ENCODE data around the gene EBLN1. TPM values are rescaled to one million over a fixed set of nuclear protein-coding genes. Genes with fewer than 3 reads are reported as not detected.

EBLN1 gene
- total and polyA plus RNA-seq, 9 of the 15 experiments (the other 6 are each of a cell fraction or from before 2014, with no cell fraction given), result 0.06 to 3.1 (median 0.80) TPM

- TF ChIP-seq, protein P1, sequence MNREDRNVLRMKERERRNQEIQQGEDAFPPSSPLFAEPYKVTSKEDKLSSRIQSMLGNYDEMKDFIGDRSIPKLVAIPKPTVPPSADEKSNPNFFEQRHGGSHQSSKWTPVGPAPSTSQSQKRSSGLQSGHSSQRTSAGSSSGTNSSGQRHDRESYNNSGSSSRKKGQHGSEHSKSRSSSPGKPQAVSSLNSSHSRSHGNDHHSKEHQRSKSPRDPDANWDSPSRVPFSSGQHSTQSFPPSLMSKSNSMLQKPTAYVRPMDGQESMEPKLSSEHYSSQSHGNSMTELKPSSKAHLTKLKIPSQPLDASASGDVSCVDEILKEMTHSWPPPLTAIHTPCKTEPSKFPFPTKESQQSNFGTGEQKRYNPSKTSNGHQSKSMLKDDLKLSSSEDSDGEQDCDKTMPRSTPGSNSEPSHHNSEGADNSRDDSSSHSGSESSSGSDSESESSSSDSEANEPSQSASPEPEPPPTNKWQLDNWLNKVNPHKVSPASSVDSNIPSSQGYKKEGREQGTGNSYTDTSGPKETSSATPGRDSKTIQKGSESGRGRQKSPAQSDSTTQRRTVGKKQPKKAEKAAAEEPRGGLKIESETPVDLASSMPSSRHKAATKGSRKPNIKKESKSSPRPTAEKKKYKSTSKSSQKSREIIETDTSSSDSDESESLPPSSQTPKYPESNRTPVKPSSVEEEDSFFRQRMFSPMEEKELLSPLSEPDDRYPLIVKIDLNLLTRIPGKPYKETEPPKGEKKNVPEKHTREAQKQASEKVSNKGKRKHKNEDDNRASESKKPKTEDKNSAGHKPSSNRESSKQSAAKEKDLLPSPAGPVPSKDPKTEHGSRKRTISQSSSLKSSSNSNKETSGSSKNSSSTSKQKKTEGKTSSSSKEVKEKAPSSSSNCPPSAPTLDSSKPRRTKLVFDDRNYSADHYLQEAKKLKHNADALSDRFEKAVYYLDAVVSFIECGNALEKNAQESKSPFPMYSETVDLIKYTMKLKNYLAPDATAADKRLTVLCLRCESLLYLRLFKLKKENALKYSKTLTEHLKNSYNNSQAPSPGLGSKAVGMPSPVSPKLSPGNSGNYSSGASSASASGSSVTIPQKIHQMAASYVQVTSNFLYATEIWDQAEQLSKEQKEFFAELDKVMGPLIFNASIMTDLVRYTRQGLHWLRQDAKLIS (CRISPR knock-in tag; IDR thresholded peaks at IDR 0.05), result peak; percentile 89; the same call in 1 of the 2 replicates
- TF ChIP-seq EGR1 (conservative IDR thresholded peaks at IDR 0.05) (no peak), ZNF347 (CRISPR knock-in tag; IDR thresholded peaks at IDR 0.05; ENCODE audit: low read depth) (no peak), HDAC8 (tag; IDR thresholded peaks at IDR 0.05) (peak; percentile 91), E2F8 (IDR thresholded peaks at IDR 0.05; ENCODE audit: low read depth, partially characterized antibody) (peak; percentile 88), SMARCB1 (IDR thresholded peaks at IDR 0.05; ENCODE audit: insufficient read length, low read depth) (no peak), ILK (tag; IDR thresholded peaks at IDR 0.05; ENCODE audit: borderline replicate concordance, low read depth) (no peak), EP300 (IDR thresholded peaks at IDR 0.05; ENCODE audit: low read length) (peak; percentile 78), TEAD4 (IDR thresholded peaks at IDR 0.05; ENCODE audit: low read length) (peak; percentile 79), TEAD4 (CRISPR knock-in tag; IDR thresholded peaks at IDR 0.05; ENCODE audit: borderline replicate concordance) (no peak), SIN3B (IDR thresholded peaks at IDR 0.05; ENCODE audit: low read depth) (peak; percentile 59), JUN (IDR thresholded peaks at IDR 0.05; ENCODE audit: borderline replicate concordance, low read depth, low read length) (0 out of 2 replicates have a peak, but pooled peaks have one; percentile 36), JUN (CRISPR knock-in tag; IDR thresholded peaks at IDR 0.05; ENCODE audit: borderline replicate concordance) (no peak), TBL1XR1 (IDR thresholded peaks at IDR 0.05; ENCODE audit: low read length in 2 of 2) (peak; percentile 19 to 94; a peak in 2 of 4 replicates), CBX1 (IDR thresholded peaks at IDR 0.05; ENCODE audit: low read depth) (peak; percentile 68; the same call in 1 of the 2 replicates), BRD4 (IDR thresholded peaks at IDR 0.05) (peak; percentile 98), DPF2 (IDR thresholded peaks at IDR 0.05) (no peak)
- TF ChIP-seq, protein P2, sequence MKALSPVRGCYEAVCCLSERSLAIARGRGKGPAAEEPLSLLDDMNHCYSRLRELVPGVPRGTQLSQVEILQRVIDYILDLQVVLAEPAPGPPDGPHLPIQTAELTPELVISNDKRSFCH (CRISPR knock-in tag; IDR thresholded peaks at IDR 0.05), result no peak
- TF ChIP-seq, protein P2 (tag; IDR thresholded peaks at IDR 0.05), result peak; percentile 91
Observed at GRCh38 chr10:22228943-22229801, 11.4 kb upstream of the EBLN1 start (continued).

All from K562 (cell line).